GM21786 (cell line): ENCODE results near the gene CCNH.

ENCODE experiments used
- ATAC-seq: cut with Tn5 transposase; IDR thresholded peaks from one replicate; pipeline ENCODE4 v1.9.1; 2021; ENCODE audit not compliant: unreplicated experiment

Gene CCNH

DNA sequence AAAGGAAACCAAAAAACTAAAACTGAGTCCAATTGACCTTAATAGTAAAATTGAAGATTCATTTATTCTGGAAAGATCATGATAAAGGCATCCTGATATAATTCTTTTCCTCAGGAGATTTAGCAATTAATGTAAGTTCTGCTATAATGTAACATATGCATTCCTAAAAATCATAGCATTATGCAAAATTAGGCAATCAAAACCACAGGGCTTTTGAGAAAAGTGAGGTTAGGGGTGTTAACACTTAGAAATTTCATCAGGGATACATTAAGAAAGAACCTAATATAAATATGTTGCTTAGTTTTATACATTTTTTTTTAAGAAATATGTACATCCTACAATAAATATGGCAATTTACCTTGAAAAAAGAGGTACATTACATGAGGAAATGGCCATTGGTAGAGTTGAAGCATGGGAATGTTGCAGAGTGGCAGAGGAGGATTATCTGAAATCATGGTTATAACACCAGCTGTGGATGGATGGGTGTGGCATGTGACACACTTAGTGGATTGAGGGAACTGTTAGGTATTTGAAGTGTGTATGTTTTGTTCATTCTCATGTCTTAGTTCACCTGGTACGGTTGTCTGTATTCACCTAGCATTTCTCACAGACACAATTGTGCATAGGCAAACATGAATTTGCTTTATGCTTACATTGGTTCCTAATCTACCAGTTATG is 51.1 kb downstream of the CCNH start:
- no peak for ATAC-seq

DNA sequence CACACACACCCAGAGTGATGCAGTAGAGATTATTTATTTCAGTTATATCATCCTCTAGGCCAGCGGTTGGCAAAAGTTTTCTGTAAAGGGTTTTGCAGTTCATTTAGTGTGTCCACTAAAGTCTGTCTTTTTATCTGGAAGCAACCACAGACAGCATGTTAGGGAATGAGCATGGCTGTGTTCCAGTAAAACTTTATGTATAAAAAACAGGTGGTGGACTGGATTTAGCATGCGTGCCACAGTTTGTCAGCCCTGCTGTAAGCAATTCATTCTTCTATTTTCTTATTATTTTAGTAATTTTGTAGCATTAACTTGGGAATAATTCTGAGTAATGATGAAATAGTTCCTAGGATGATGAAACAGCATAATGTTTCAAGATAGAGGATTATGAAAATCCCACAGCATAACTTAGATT is 51.7 kb downstream of the CCNH start:
- no peak for ATAC-seq

DNA sequence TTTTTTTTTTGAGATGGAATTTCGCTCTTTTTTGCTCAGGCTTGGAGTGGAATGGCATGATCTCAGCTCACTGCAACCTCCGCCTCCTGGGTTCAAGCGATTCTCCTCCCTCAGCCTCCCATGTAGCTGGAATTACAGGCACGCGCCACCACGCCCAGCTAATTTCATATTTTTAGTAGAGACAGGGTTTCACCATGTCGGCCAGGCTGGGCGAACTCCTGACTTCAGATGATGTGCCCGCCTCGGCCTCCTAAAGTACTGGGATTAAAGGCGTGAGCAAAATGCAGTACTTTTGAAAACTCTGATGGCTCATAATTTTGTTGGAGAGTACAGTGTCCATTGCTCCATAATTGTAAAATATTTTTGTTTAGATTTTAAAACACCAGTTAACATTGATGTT is 52.6 kb downstream of the CCNH start:
- ATAC-seq: no peak

GRCh38 chr5:87359106-87359505 is 53.6 kb downstream of the CCNH start:
- ATAC-seq: no peak

- peak; percentile 90 for ATAC-seq
Observed at GRCh38 chr5:87354496-87354895, 58.2 kb downstream of the CCNH start.

DNA sequence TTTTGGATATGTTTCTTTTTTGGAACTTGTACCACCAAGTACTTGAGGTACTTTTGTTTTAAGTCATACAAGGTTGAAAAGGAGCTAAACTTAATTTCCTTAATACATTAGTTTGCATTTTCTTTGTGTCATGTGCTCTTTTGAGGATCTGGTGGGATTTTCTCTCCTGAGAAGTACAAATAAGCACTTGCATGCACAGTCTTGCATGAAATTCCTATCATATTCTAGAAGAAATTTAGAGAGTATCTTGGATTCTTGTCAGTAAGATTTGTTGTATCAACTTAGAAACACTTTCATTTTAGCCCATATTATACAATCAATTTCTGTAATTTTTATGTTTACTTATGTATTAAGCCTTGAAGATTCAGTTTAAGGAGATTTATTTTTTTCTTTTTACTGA is 64.9 kb downstream of the CCNH start:
- ATAC-seq: no peak

DNA sequence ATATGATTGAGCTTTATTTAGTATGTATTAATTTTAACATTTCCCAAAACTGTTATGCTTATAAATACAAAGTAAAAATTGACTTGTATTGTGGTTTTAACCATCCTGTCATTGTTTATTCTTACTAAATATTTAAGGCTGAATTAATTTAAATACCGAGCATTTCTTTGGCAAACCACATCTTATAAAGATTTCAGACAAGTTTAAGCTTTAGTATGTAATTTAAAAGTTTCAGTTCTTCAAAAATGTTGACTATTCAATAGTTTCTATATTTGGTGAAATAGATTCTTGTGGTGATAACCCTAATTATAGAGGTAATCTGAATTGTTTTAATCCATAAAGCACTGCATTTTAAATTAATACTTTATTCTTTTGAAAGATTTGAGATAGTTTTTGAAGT is 65.5 kb downstream of the CCNH start:
- ATAC-seq: peak; percentile 76
